GM18498 (cell line): ENCODE measurements around the gene CRACR2A.
A peak's percentile ranks its signal among the peaks of the same experiment; 100 is the strongest.

Experiments used
- ATAC-seq: cut with Tn5 transposase; IDR thresholded peaks from one replicate; pipeline ENCODE4 v1.9.1; 2021; ENCODE audit warnings: mild to moderate bottlenecking, moderate library complexity; ENCODE audit not compliant: unreplicated experiment

CRACR2A gene, protein sequence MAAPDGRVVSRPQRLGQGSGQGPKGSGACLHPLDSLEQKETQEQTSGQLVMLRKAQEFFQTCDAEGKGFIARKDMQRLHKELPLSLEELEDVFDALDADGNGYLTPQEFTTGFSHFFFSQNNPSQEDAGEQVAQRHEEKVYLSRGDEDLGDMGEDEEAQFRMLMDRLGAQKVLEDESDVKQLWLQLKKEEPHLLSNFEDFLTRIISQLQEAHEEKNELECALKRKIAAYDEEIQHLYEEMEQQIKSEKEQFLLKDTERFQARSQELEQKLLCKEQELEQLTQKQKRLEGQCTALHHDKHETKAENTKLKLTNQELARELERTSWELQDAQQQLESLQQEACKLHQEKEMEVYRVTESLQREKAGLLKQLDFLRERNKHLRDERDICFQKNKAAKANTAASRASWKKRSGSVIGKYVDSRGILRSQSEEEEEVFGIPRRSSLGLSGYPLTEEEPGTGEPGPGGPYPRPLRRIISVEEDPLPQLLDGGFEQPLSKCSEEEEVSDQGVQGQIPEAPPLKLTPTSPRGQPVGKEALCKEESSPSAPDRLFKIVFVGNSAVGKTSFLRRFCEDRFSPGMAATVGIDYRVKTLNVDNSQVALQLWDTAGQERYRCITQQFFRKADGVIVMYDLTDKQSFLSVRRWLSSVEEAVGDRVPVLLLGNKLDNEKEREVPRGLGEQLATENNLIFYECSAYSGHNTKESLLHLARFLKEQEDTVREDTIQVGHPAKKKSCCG

DNA sequence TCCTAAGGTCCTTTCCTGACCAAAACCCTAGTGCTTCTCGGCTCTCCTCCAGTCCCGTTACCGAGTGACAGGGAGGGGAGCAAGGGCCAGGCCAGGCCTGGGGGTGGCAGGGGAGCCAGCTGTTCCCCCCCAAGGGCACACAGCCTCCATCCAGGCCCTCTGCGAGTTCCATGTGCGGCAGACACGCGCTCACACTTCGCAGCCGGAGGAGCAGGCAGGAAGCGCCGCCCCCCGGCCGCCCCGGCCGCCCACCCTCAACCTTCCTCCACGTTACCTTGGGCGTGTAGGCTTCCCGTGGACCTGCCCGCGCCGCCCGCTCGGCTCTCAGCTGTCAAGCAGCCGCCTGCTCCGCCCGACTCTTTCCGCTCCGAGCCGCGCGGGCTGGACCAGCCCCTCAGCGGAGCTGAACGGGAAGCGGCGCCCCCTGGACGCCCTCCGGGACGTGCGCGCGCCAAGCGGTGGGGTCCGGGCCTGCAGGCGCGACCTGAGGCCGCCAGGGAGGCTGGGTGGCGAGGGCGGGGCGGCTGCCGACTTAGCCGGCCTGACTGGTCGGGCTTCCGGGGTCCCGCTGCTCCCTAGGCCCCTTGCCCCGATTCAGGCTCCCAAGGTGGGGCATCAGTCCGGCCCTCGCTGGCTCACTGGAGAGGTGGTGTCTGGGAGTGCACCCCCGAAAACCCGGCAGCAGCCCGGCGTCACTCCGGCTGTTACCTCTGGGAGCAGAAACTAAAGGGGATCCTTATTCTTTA lies at the start of gene CRACR2A:
TSS of gene CRACR2A (minus strand) at position 369 of the 746 bp plus-strand sequence. CDS start 56,110 bp downstream, outside the sequence.
- ATAC-seq: peak; percentile 89

DNA sequence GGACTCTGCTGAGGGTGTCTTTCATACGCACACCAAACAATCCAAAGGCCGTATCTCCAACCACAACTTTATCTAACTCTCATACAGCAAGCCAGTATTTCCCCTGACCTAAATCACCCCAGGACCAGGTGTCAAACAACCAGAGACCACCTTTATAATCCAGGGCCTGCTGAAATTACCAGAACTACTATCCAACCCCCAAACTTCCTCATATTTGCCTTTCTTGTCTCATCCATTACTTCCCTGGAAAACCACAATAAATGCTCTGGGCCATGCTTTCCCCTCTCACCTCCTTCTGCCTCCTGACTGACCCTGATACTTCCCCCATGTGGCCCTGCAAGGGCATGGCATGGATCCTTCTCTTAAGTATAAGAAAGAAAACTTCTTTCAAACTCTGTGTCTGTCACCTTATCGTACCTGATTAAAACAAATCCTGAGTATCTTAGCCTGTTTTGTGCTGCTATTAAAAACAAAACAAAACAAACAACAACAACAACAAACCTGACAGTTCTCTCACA lies 44.7 kb upstream of the CRACR2A start:
- ATAC-seq: no peak

DNA sequence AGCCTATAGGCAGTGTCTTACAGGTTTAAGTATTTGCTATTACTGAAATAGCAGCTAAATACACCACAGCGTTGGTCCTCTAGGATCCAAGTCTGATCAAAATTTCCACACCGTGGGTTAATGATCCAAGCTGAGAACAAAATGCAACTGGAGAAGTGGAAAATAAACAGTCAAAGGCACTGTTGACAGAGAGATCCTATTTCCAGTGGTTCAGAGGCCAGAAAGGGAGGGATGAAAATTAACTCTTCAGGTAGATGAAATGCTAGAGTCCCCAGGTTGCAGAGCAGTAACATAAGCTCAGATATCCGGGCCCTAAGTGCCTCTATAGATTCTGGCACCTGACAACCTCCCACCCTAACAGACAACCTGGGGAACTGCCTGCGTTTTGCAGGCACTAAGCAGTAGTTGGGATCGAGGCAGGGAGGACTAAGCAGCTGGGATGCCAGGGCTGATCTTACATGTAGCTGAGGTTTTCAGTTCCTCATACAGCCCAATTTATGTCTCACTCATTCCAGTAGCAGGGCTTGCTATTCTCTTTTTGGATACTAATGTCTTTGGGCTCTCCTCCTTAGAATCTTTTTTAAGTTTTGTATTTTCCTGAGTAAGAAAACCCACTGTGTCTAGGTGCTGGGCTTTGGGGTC lies 42.7 kb upstream of the CRACR2A start:
- ATAC-seq: no peak

DNA sequence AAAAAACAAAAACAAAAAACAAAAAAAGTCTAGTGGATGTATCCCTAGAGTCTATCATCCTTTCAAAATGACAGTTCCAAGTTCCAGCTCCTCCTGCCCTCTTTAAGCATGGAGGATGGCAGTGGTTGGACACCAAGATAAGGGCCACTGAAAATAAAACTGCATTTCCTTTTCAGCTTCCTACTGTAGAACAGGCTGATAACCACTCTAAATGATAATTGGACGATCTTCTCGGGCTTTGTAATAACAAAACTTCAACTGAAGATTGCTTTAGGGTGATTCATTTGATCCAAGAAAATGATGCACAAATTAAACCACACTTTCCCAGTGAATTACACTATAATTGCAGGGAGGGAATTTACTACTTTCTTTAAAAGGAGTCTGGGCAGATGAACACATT lies 42.2 kb upstream of the CRACR2A start:
- no peak for ATAC-seq

DNA sequence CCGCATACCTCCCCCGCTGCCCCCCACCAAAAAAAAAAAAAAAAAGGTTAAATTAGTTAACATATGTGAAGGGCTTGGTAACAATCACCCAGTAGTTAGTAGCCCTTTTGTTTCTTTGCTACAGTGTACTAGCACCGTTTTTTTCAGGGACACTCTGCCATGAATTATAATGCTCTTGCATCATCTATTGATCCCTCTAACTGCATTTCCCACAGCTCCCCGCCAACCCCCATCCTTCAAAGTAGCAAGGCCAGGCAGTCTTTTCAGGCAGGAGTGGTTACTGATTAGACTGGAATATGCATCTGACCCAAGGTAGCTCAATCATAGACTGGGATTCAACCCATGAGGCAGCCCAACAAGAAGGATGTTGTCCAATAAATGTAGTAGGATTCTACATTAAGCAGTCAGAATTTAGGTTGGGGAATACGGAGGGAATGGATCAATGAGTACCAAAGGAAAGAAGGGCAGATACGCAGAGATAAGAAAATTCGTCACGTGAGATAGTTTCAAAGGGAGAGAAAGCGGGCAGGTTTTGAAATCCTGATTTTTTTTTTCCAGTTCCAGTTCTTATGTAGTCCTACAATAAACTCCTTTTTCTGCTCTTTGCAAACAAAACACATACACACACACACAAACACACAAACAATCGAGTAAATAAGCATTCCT lies 39.8 kb upstream of the CRACR2A start:
- no peak for ATAC-seq

DNA sequence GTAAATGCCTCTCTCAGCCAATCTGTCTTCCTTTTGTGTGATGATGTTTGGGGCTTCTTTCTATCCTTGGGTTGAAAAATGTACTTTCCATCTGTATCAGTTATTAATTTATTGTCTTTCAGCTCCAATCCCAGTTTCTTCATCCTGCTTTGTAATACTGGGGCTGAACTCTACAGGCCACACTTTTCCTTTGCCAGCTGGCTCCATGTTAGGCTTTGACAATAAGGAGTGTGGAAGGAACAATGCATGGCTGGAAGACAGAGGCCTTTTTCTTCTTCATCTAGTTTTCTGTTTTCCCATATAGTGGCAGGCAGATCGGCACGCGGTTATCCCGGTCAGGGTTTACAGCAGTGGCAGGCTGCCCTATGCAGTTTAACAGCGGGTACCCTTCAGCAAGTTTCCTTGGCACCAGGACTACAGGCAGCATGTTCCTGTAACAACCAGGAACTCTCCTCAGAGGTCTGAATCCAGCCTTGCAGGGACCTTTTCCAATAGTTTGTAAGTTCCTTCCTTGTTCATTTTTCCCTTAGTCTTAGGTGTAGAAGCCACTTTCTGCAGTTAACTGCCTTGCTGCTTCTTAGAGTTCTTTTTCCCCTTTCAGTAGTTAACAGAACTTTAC lies 38.5 kb upstream of the CRACR2A start:
- ATAC-seq: no peak

DNA sequence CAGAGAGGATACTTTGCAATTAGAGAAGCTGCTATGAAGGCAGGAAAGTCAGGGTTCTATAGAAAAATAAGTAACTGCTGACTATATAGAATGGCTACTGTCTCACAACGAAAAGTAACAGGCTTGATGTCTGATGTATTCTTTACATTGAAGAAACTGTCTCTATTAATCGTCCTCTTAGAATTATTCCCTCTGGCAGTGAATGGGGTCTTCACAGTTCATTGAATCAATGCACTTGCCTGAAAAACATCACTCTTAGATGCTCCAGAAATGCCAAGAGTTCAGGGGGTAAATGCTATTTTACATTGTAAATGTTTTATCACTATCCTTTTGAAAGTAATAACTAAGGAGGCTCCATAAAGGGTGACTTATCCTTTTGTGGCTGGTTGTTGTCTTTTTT lies 37.7 kb upstream of the CRACR2A start:
- no peak for ATAC-seq

DNA sequence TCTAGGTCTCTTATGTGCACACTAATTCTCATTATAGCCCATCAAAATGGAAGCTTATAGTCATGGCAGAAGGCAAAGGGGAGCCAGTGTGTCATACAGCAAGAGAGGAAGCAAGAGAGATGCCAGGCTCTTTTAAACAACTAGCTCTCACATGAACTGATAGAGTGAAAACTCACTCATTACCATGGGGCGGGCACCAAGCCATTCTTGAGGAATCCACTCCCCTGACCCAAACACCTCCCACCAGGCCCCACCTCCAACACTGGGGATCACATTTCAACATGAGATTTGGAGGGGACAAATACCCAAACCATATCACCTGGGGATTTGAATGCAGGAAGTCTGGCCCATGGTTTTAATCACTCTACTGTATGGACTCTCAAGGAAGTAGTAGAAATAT lies 36.9 kb upstream of the CRACR2A start:
- ATAC-seq: no peak

DNA sequence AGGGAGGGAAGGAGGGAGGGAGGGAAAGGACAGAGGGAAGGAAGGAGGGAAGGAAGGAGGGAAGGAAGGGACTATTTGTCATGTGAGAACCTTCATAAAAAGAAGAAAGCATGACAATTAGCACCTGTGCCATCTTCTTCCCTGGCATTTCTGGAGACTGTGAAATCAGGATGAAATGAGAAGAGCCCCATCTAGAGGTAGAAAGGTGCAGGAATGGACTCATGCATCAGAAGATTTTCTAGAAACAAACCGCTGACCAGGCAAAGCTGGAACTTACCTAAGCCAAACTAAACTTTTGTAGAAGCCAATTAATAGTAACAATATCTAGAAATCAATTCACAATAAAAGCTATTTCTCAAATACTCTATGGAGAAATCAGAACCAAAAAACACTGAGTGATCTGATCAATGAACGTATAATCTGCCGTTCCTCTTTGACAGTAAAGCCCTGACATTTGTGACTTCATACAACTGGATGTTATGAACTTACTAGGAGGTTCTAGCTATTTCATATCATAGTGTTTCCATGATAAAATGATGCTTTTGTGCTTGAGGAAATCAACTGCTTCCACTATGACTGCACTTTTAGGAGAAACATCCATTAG lies 24.4 kb upstream of the CRACR2A start:
- ATAC-seq: no peak

DNA sequence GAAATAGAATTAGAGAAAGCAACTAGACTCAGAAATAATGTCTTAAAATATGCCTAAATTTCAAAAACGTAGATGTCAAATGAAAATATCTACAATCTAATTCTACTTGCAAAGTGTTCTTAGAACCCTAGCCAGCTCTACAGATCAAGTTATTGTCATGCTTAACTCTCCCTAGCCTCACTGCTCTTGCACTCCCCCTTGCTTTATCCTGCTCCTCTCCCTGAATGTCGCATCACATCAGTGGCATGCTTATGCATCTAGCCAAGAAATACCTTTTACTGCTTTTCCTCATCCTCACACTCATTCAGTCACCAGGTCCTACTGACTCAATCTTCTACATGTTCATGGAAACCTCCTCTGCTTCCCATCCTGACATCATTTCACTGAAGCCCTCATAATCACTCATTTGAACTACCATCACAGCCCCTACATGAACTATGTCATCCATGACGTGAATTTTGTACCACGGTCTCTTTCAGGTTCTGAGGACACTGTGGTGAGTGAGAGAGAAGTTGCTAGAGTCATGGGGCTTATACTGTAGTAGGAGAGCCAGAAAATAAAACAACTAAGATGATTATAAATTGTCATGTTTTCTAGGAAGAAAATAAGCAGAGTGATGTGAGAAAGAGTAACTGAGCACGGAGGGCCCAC lies 22.6 kb upstream of the CRACR2A start:
- ATAC-seq: no peak

DNA sequence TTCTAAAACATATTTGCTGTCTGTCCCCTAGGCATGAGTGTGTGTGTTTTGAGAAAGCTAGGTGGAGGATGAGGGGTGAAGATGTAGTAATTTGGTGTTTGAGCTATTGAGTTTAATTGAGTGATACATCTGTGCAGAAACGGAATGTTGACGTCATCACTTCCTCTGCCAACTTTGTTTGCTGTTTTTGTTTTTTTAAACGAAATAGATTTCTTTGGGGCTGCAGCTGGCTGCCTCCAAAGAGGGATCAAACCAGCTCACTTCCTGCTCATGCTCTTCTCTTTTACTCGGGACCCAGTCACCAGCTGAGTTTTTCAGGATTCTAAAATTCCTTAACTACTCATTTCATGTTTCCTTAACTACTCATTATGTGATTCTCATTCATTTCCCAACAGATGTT lies 19.5 kb upstream of the CRACR2A start:
- ATAC-seq: no peak

DNA sequence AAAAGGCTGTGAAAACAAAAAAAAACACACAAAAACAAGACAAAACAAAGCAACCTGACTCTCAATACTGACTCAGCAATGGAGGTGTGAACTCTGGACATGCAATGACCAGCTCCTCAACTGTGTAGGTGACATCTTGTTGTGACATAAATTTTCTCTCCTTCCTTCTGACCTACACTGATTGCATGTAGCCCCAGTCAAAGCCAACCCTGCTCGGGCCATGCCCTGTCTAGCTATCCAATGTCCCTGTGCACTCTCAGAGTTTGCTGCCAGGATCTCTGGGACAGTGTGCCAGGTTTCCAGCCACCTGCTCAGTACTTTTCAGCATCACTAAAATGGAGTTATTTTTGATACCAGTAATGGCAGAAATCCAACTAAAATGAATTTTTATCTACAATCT lies 18.9 kb upstream of the CRACR2A start:
- no peak for ATAC-seq

DNA sequence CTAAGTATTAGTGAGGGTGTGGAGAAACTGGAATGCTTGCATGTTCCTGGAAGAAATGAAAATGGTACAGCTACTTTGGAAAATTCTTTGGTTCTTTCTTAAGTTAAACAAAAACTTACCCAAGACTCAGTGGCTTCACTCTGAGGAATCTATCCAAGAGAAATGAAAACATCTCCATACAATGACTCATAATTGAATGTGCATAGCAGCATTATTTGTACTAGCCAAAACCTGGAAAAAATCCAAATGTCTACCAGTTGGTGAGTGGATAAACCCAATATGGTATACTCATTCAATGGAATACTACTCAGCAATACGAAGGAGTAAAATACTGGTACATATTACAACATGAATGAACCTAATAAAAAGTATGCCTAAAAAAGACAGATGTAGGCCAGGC lies 18.0 kb upstream of the CRACR2A start:
- no peak for ATAC-seq

DNA sequence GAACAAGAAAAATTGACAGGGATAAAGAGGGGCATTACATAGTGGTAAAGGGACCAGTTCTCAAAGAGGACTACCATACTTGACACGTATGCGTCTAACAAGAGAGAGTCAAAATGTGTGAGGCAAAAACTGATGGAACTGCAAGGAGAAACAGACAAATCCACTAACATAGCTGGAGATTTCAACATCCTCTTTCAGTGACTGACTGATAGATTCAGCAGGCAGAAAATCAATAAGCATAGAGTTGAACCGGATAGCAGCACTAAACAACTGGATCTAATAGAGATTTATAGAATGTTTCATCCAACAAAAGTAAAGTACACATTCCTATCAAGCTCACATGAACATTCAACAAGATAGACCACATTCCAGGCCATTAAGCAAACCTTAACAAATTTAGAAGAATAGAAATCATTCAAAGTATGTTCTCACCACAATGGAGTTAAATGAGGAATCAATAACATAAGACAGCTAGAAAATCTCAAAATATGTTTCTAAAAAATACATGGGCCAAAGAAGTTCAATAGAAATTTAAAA lies 16.1 kb upstream of the CRACR2A start:
- ATAC-seq: no peak

DNA sequence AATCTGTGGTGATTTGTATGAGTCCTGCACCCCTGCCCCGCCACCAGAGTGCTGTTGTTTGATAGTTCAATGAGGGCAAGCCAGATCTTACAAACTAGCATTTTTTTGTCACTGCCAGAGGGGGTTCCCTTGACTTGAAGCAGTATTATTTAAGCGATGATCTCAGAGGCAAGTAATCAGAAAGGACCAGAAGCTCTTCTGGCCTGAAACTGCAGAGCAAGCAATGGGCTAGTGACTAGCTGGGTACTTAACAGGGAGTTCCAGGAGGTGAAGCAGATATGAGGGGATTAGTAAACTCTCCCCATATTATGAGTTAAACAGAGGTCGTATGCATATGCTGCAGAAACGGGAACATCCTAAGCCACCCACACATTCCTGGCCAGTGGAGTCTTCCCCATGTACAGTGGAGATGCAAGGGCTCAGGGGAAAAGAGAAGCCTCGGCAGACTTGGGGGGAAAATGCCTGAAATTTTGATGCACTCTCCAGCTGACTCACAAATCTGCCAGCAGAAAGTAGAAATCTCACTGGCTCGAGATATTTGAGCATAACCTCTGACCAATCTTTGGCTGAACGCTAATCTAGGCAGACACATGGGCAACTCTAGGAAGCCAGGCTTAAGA lies 8.3 kb upstream of the CRACR2A start:
- ATAC-seq: no peak

DNA sequence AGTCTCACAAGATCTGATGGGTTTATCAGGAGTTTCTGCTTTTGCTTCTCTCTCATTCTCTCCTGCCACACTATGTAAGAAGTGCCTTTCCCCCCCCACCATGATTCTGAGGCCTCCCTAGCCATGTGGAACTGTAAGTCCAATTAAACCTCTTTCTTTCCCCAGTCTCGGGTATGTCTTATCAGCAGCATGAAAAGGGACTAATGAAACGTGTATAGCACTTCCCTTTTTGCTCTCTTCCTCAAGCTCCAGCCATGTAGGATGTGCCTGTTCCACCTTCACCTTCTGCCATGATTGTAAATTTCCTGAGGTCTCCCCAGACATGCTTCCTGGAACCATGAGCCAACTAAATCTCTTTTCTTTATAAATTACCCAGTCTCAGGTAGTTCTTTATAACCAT lies 7.0 kb upstream of the CRACR2A start:
- no peak for ATAC-seq

DNA sequence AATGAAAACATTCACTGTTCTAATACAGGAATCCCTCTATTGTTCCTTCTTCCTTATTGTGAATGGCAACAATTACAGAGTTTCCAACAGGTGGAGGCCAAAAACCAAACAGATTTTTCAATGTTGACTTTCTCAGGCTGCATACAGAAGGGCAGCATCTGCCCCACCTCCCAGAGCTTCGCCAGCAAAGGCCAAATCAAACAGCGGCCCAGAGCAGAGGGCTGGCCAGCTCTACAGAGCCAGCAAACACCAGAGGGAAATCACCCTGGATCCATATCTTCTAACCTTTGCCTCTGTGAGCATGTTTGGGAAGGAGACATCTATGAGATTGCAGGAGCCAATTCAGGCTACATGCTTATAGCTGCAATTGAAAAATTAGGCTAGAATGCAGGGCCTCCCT lies 4.4 kb upstream of the CRACR2A start:
- ATAC-seq: no peak

DNA sequence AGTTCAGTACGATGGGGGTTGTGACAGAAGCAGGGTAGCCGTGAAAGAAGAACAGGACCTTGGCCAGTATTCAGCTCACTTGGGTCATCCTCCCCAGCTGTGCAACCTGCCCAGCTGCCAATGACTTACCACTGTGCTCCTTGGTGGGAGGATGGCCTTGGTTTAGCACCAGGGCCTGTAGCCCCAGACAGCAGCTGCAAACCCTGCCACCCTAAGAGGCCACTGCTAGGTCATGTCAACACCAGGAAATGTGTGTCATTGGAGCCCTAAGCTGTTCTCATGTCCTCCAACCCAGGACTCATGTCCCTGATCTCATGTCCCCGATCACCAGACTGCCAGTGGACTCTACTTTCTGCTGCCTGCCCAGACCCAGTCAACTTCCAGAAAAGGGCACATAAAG lies 3.0 kb upstream of the CRACR2A start:
- ATAC-seq: no peak
